Measurements from ENCODE around the gene WDR91.

Gene WDR91

DNA sequence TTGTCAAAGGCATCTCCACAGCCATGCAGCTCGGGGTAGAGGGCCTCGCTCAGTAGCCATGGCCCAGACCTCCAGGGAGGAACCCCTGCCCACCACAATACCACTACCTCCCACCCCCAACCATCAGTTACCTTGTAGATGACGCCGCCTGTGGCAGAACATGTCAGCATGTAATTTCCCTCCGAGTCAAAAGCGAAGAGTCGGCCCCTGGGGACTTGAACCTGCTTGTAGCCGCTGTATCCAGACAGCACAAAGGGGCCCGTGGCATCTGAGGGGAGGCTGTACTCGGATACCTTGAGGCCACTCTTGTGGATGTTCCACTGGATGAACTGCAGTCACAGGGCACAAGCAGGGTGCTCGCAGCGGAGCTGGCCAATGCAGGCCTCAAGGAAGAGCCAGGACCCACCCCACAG, 24.5 kb downstream of the WDR91 start:
- peak; percentile 86 for DNase-seq (ENCODE audit: low read depth)
- TF ChIP-seq CTCF (IDR thresholded peaks at IDR 0.05; ENCODE audit: insufficient read depth, low read depth, low read length, missing control alignments), result no peak
- H3K4me3 ChIP-seq (ENCODE audit: low read depth, low read length), result peak overlapping the region; percentile 59

DNA sequence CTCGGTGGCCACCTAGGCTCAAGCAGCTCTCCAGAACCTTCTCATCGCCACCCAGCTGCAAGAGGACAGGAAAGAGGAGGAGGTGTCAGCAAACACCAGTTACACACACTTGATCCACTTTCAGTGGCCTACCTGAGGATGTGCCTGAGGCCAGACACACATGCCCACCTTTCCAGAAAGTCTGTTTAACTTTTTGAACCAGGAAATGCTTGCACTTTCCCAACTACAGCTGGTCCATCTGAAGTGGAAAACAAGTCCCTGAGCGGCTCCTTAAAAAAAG, 25.1 kb downstream of the WDR91 start:
- no peak for DNase-seq (ENCODE audit: low read depth)
- no peak for TF ChIP-seq CTCF (IDR thresholded peaks at IDR 0.05; ENCODE audit: insufficient read depth, low read depth, low read length, missing control alignments)
- peak overlapping the region; percentile 59 for H3K4me3 ChIP-seq (ENCODE audit: low read depth, low read length)

- DNase-seq (ENCODE audit: low read depth), result no peak
- TF ChIP-seq CTCF (IDR thresholded peaks at IDR 0.05; ENCODE audit: insufficient read depth, low read depth, low read length, missing control alignments), result no peak
- peak overlapping the region; percentile 59 for H3K4me3 ChIP-seq (ENCODE audit: low read depth, low read length)
These were observed 25.7 kb downstream of the WDR91 start for GRCh38 chr7:135185471-135186260.

- no peak overlapping the region for H3K4me3 ChIP-seq (ENCODE audit: low read depth, low read length)
- TF ChIP-seq CTCF (IDR thresholded peaks at IDR 0.05; ENCODE audit: insufficient read depth, low read depth, low read length, missing control alignments), result no peak
- no peak for DNase-seq (ENCODE audit: low read depth)
These were observed 27.0 kb downstream of the WDR91 start for GRCh38 chr7:135184254-135184841.

DNA sequence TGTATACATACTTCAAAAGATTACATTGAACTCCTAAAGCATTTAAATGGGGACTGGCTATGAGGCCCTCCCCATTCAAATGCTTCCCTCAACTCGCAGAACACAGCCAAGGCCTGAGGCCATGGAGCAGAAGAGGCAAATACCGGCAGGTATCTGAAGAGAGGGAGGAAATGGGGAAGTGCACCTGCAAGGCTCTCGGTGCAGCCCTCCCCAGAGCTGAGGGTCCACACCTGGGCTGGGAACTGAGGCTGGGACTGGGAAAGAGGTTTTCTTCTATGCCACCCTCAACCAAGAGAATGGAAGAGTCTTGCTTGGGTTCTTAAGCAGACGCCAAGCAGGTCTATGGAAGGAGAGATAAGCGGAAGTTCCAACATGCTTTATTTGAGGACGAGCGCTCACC, 27.8 kb downstream of the WDR91 start:
- DNase-seq (ENCODE audit: low read depth), result no peak
- TF ChIP-seq CTCF (IDR thresholded peaks at IDR 0.05; ENCODE audit: insufficient read depth, low read depth, low read length, missing control alignments), result no peak
- H3K4me3 ChIP-seq (ENCODE audit: low read depth, low read length), result no peak overlapping the region

DNA sequence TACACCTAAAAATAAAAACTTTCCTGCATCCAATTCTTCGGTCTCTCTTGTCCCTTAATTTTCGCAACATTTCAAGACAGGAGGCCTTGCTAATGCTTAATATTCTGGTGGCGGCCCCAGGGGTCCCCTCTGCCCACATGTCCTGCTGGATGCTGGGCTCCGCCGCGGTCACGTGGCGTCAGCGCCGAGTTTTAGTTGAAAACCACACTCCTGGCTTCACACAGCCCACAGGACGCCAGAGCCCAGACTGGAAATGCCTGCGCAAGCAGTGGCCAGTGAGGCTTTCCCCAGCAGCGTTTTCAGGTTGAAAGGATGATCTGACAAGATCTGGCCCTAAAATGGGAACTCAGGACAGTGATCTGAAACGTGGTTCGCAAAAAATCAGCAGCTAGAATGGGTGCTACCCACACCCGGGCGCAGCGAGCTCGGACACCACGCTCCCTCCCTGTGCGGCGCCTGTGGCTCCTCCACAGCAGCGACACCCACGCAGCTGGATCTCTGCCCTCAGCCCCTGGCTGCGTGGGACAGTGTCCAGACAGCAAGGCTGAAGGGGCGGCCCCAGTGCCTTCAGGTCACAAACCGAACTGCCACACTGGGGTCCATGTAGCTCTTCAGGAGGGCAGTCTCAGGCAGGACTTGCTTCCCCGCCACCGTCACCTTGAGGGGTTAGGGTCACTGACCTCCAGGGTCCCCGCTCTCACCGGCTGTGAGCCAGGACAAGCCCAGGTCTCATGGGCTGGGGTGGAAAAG, 29.2 kb downstream of the WDR91 start:
- no peak for TF ChIP-seq CTCF (IDR thresholded peaks at IDR 0.05; ENCODE audit: insufficient read depth, low read depth, low read length, missing control alignments)
- H3K4me3 ChIP-seq (ENCODE audit: low read depth, low read length), result no peak overlapping the region
- no peak for DNase-seq (ENCODE audit: low read depth)
